K562 (cell line): ENCODE measurements around the gene GPX1. TPM values are rescaled to one million over a fixed set of nuclear protein-coding genes. Genes with fewer than 3 reads are reported as not detected.

Experiments used
- ATAC-seq: fragments of 200-7000 bp; cut with Tn5 transposase; 3 replicates; pipeline ENCODE4 v1.9.1; 2020; ENCODE audit warnings: moderate library complexity
- BruUV-seq: library from RNA; stranded (reverse); fragments of 400-500 nt; replicated peaks from 2 replicates; lab custom pipeline; 2021; lab: Mats Ljungman, UMichigan
- CTCF ChIA-PET: fragments of 300-600 bp; formaldehyde crosslinking; extraction: SDS; loops from one replicate; lab custom pipeline; 2021; ENCODE audit warnings: low intra/inter-chr PET ratio; lab: Yijun Ruan, JAX
- POLR2A ChIA-PET: fragments of 300-600, 350-650 bp; sonication (Branson Sonifier 250); formaldehyde crosslinking; extraction: SDS; loops from one replicate; lab custom pipeline; 2021; ENCODE audit warnings: antibody characterized with exemption, inconsistent platforms; lab: Yijun Ruan, JAX
- DNase-seq, 4 experiments: peaks; one replicate each; pipeline versions ENCODE4 v3.0.0 to v3.0.0-alpha.2; 2011 to 2018; ENCODE audit warnings: low spot score in 3 of 4, mixed read lengths in 3 of 4; ENCODE audit errors: extremely low read depth in 1 of 4
- FAIRE-seq: peaks from 2 replicates; lab custom pipeline; 2011; peaks lifted over from hg19 to GRCh38; lab: Jason Lieb, UNC
- H2AFZ ChIP-seq: 2 replicates; pipeline ENCODE4 v1.6.0; 2011; ENCODE audit warnings: low read depth, low read length, control low read depth, inconsistent platforms
- H3K27ac ChIP-seq: fragments of 200-600 bp; 3 replicates; pipeline ENCODE4 v1.8.0; 2011; ENCODE audit warnings: low read depth, mild to moderate bottlenecking, control low read depth, inconsistent platforms, low read length, moderate library complexity, mixed read lengths; ENCODE audit errors: extremely low read depth
- H3K27me3 ChIP-seq, 2 experiments: fragments of 300-600 bp in 1 of 2; 2 replicates in 1 of 2; 3 replicates in 1 of 2; pipeline versions ENCODE4 v1.6.0 to v1.8.0; 2011; ENCODE audit warnings: inconsistent platforms in 2 of 2, low read length in 2 of 2, mild to moderate bottlenecking in 1 of 2, mixed read lengths in 1 of 2, moderate library complexity in 1 of 2; ENCODE audit not compliant: control insufficient read depth in 2 of 2, insufficient read depth in 2 of 2
- H3K36me3 ChIP-seq: fragments of 300-600 bp; 3 replicates; pipeline ENCODE4 v1.8.0; 2011; ENCODE audit warnings: mild to moderate bottlenecking, low read length, inconsistent platforms; ENCODE audit not compliant: control insufficient read depth, insufficient read depth
- H3K4me1 ChIP-seq, 2 experiments: fragments of 200-600 bp in 1 of 2; replicated peaks in 1 of 2; 2 replicates in 1 of 2; 3 replicates in 1 of 2; pipeline versions ENCODE4 v1.5.1 to v1.8.0; 2011; ENCODE audit warnings: inconsistent platforms in 2 of 2, low read length in 2 of 2, mild to moderate bottlenecking in 1 of 2, mixed read lengths in 1 of 2, moderate library complexity in 1 of 2; ENCODE audit not compliant: control insufficient read depth in 2 of 2, insufficient read depth in 2 of 2
- H3K4me2 ChIP-seq: 2 replicates; pipeline ENCODE4 v1.6.1; 2011; ENCODE audit warnings: low read length, control low read depth, inconsistent platforms, mixed read lengths; ENCODE audit not compliant: insufficient read depth
- H3K4me3 ChIP-seq: fragments of 200-600 bp; sonication (generic), shearing (Covaris generic); 2 replicates; pipeline ENCODE4 v1.5.1; 2016; ENCODE audit warnings: control low read depth, inconsistent platforms
- H3K79me2 ChIP-seq: fragments of 200-600 bp; 3 replicates; pipeline ENCODE4 v1.8.0; 2011; ENCODE audit warnings: low read length, inconsistent platforms; ENCODE audit not compliant: control insufficient read depth, insufficient read depth
- H3K9ac ChIP-seq, 2 experiments: 2 replicates each; pipeline versions ENCODE4 v1.6.0 to v1.6.1; 2011; ENCODE audit warnings: low read depth in 2 of 2, low read length in 2 of 2, control low read depth in 1 of 2, inconsistent platforms in 1 of 2, mild to moderate bottlenecking in 1 of 2, mixed read lengths in 1 of 2; ENCODE audit not compliant: insufficient read depth in 1 of 2
- H3K9me1 ChIP-seq: one replicate; pipeline ENCODE4 v1.6.0; 2011; ENCODE audit warnings: inconsistent platforms, mild to moderate bottlenecking, low read length, moderate library complexity; ENCODE audit not compliant: control insufficient read depth, insufficient read depth
- H3K9me3 ChIP-seq: replicated peaks from 2 replicates; pipeline ENCODE4 v1.5.1; 2011; ENCODE audit warnings: low read depth, low read length, inconsistent platforms; ENCODE audit not compliant: control insufficient read depth, insufficient read depth
- H4K20me1 ChIP-seq: replicated peaks from 2 replicates; pipeline ENCODE4 v1.6.1; 2011; ENCODE audit warnings: low read length, inconsistent platforms, mixed read lengths; ENCODE audit not compliant: control insufficient read depth, insufficient read depth
- ARNT ChIP-seq, 2 experiments: fragments of 450-650 bp; IDR thresholded peaks; 2 replicates each; pipeline ENCODE4 v1.6.1; 2016; ENCODE audit warnings: mild to moderate bottlenecking in 1 of 2
- CXXC5 ChIP-seq: fragments of 250-450 bp; sonication (Bioruptor Pico); IDR thresholded peaks from 2 replicates; pipeline ENCODE4 v1.8.0; 2022; ENCODE audit warnings: inconsistent platforms, mild to moderate bottlenecking, moderate library complexity
- FOXA3 ChIP-seq, 2 experiments: fragments of 450-650 bp in 1 of 2; sonication (generic) in 1 of 2; formaldehyde crosslinking; IDR thresholded peaks in 1 of 2; conservative IDR thresholded peaks in 1 of 2; 2 replicates each; pipeline versions ENCODE4 v1.4.0 to v1.8.0; 2020 to 2022; ENCODE audit warnings: mild to moderate bottlenecking in 2 of 2, missing genetic modification reagents in 1 of 2
- GATA2 ChIP-seq: sonication (generic); formaldehyde crosslinking; IDR thresholded peaks from 2 replicates; pipeline ENCODE4 v1.4.0; 2020; ENCODE audit warnings: mild to moderate bottlenecking, missing genetic modification reagents
- LEF1 ChIP-seq: fragments of 450-650 bp; IDR thresholded peaks from 2 replicates; pipeline ENCODE4 v1.6.1; 2016; ENCODE audit warnings: mild to moderate bottlenecking
- RBM15 ChIP-seq: fragments of 200-400 bp; formaldehyde crosslinking; IDR thresholded peaks from 2 replicates; pipeline ENCODE4 v1.6.1; 2018; ENCODE audit warnings: mild to moderate bottlenecking, low read length, moderate library complexity; ENCODE audit not compliant: insufficient read depth
- SP1 ChIP-seq: sonication (generic); formaldehyde crosslinking; IDR thresholded peaks from 2 replicates; pipeline ENCODE4 v1.8.1; 2022; ENCODE audit warnings: mild to moderate bottlenecking, missing genetic modification reagents
- STAG1 ChIP-seq: sonication (generic); formaldehyde crosslinking; IDR thresholded peaks from 2 replicates; pipeline ENCODE4 v1.5.0; 2020; ENCODE audit warnings: missing genetic modification reagents, borderline replicate concordance
- ZNF121 ChIP-seq: sonication (generic); formaldehyde crosslinking; conservative IDR thresholded peaks from 2 replicates; pipeline ENCODE4 v1.8.0; 2022; ENCODE audit warnings: missing genetic modification reagents
- ZNF140 ChIP-seq: fragments of 250-450 bp; sonication (Bioruptor Pico); IDR thresholded peaks from 2 replicates; pipeline ENCODE4 v1.8.0; 2021; ENCODE audit warnings: moderate library complexity, mild to moderate bottlenecking, inconsistent platforms
- ZNF408 ChIP-seq: fragments of 250-450 bp; sonication (Bioruptor Pico); IDR thresholded peaks from 2 replicates; pipeline ENCODE4 v1.4.0; 2020; ENCODE audit warnings: low read depth, mild to moderate bottlenecking, moderate library complexity
- WGBS: fragments of 100-300 bp; shearing (Covaris generic); methylation state at CpG from one replicate; pipeline ENCODE4 v1.1.6; 2016; ENCODE audit warnings: low coverage, mixed read lengths; ENCODE audit not compliant: insufficient coverage; ENCODE audit errors: missing lambda C conversion rate; 5-methylcytosine and 5-hydroxymethylcytosine counted together
- in situ Hi-C: fragments of 300-500 bp; cut with MboI; formaldehyde crosslinking; loops from 4 replicates; pipeline ENCODE4 v1.15.0; 2018; ENCODE audit warnings: inconsistent platforms, mixed read lengths
- intact Hi-C: fragments of 100-400 bp; cut with micrococcal nuclease; formaldehyde crosslinking; loops from 2 replicates; pipeline ENCODE4 v1.14.2; 2022
- polyA plus RNA-seq, 8 experiments: library from polyadenylated mRNA; depleted of rRNA in 4 of 8; stranded (reverse) in 5 of 8; unstranded in 3 of 8; fragments of >200 nt; fragmentation: Nextera tagmentation in 2 of 8; fragmentation: Illumina TruSeq in 1 of 8; extraction: Ambion mirVana in 2 of 8; extraction: Trizol in 1 of 8; gene quantifications; 2 replicates each; pipeline versions ENCODE4 v1.2.1 to v1.2.3, GENCODE V29; 2011 to 2014; ENCODE audit warnings: inconsistent platforms in 1 of 8, missing spikeins in 1 of 8
- total RNA-seq, 7 experiments: library from RNA; depleted of rRNA in 6 of 7; stranded (reverse); fragments of >200 nt in 6 of 7; fragmentation: Illumina TruSeq in 2 of 7; extraction: Trizol in 2 of 7; gene quantifications; 2 replicates each; pipeline versions ENCODE4 v1.2.1 to v1.2.3, GENCODE V29; 2011 to 2021; ENCODE audit warnings: low replicate concordance in 1 of 7
- TF ChIP-seq, protein P1 (sequence below): fragments of 450-650 bp; IDR thresholded peaks from 2 replicates; pipeline ENCODE4 v1.6.1; 2014; ENCODE audit warnings: low read depth, mild to moderate bottlenecking, moderate library complexity, borderline replicate concordance
- TF ChIP-seq, protein P2 (sequence below): fragments of 200-400 bp; formaldehyde crosslinking; IDR thresholded peaks from 2 replicates; pipeline ENCODE4 v1.6.1; 2017; ENCODE audit warnings: mild to moderate bottlenecking, low read depth, low read length, moderate library complexity
- TF ChIP-seq, protein P3 (sequence below): fragments of 250-450 bp; sonication (Bioruptor Pico); IDR thresholded peaks from 2 replicates; pipeline ENCODE4 v1.8.0; 2022; ENCODE audit warnings: moderate library complexity, mild to moderate bottlenecking, inconsistent platforms

GPX1 gene
- total and polyA plus RNA-seq, 9 of the 15 experiments (the other 6 are each of a cell fraction or from before 2014, with no cell fraction given), result 0.08 to 1.3 (median 0.21) TPM; not detected in 5

DNA sequence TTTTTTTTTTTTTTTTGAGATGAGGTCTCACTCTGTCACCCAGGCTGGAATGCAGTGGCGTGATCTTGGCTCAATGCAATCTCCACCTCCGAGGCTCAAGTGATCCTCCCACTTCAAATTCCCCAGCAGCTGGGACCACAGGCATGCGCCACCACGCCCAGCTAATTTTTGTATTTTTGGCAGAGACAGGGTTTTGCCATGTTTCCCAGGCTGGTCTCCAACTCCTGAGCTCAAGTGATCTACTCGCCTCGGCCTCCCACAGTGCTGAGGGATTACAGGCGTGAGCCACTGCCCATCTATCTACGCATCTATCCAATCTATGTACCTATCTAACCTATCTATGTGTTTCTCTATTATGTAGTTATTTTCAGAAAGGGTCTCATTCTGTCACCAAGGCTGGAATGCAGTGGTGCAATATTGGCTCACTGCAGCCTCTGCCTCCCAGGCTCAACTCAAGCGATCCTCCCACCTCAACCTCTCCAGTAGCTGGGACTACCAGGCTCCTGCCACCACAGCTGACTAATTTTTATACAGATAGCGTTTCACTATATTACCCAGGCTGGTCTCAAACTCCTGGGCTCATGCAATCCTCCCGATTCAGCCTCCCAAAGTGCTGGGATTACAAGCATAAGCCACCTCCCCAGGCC lies 20.2 kb upstream of the GPX1 start:
- ATAC-seq, result no peak
- H3K79me2 ChIP-seq, result peaks cover 73% of the 10 kb centered on the region
- intact Hi-C loops (no loop called here), in situ Hi-C loops (no loop called here)
- H3K4me1 ChIP-seq, result no peaks in the 10 kb centered on the region; a peak in 1 of 5 replicates
- H3K27me3 ChIP-seq, result no peaks in the 10 kb centered on the region
- no peaks in the 10 kb centered on the region for H3K9me1 ChIP-seq
- H3K4me2 ChIP-seq, result no peak overlapping the region
- CTCF ChIA-PET, result no interaction called here
- H3K4me3 ChIP-seq, result no peak overlapping the region
- no peak for DNase-seq
- POLR2A ChIA-PET, result interaction anchor here (1.1 to 1.4 kb wide), 2 partner anchors 10 to 74 kb away, joined by 3 to 5 read pairs; no protein-coding TSS in a partner anchor
- FAIRE-seq, result no peak
- H3K9ac ChIP-seq, result no peak overlapping the region
- WGBS, result 82% methylated on average over 7 of the region's 11 CpGs
- peaks cover 24% of the 10 kb centered on the region; the same call in 2 of the 3 replicates for H3K36me3 ChIP-seq
- no peak overlapping the region for H2AFZ ChIP-seq
- H3K9me3 ChIP-seq, result no peaks in the 10 kb centered on the region
- TF ChIP-seq RBM15, result no peak
- no peak for TF ChIP-seq ZNF408
- TF ChIP-seq, protein P1, sequence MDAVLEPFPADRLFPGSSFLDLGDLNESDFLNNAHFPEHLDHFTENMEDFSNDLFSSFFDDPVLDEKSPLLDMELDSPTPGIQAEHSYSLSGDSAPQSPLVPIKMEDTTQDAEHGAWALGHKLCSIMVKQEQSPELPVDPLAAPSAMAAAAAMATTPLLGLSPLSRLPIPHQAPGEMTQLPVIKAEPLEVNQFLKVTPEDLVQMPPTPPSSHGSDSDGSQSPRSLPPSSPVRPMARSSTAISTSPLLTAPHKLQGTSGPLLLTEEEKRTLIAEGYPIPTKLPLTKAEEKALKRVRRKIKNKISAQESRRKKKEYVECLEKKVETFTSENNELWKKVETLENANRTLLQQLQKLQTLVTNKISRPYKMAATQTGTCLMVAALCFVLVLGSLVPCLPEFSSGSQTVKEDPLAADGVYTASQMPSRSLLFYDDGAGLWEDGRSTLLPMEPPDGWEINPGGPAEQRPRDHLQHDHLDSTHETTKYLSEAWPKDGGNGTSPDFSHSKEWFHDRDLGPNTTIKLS, result no peak
- TF ChIP-seq, protein P2, sequence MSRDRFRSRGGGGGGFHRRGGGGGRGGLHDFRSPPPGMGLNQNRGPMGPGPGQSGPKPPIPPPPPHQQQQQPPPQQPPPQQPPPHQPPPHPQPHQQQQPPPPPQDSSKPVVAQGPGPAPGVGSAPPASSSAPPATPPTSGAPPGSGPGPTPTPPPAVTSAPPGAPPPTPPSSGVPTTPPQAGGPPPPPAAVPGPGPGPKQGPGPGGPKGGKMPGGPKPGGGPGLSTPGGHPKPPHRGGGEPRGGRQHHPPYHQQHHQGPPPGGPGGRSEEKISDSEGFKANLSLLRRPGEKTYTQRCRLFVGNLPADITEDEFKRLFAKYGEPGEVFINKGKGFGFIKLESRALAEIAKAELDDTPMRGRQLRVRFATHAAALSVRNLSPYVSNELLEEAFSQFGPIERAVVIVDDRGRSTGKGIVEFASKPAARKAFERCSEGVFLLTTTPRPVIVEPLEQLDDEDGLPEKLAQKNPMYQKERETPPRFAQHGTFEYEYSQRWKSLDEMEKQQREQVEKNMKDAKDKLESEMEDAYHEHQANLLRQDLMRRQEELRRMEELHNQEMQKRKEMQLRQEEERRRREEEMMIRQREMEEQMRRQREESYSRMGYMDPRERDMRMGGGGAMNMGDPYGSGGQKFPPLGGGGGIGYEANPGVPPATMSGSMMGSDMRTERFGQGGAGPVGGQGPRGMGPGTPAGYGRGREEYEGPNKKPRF, result no peak
- TF ChIP-seq ZNF121 (CRISPR knock-in tag), result no peak
- no peak for TF ChIP-seq CXXC5
- TF ChIP-seq STAG1 (CRISPR knock-in tag), result no peak
- no peak for TF ChIP-seq ZNF140 (CRISPR knock-in tag)
- TF ChIP-seq ARNT (IDR thresholded peaks at IDR 0.05), result no peak
- no peak for TF ChIP-seq GATA2 (CRISPR knock-in tag)
- no peak for TF ChIP-seq LEF1
- TF ChIP-seq, protein P3, sequence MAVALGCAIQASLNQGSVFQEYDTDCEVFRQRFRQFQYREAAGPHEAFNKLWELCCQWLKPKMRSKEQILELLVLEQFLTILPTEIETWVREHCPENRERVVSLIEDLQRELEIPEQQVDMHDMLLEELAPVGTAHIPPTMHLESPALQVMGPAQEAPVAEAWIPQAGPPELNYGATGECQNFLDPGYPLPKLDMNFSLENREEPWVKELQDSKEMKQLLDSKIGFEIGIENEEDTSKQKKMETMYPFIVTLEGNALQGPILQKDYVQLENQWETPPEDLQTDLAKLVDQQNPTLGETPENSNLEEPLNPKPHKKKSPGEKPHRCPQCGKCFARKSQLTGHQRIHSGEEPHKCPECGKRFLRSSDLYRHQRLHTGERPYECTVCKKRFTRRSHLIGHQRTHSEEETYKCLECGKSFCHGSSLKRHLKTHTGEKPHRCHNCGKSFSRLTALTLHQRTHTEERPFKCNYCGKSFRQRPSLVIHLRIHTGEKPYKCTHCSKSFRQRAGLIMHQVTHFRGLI, result no peak
- TF ChIP-seq FOXA3 (CRISPR knock-in tag; conservative IDR thresholded peaks at IDR 0.05 in 1 of 2, IDR thresholded peaks at IDR 0.05 in 1 of 2), result no peak
- no peak for TF ChIP-seq SP1 (CRISPR knock-in tag)
- H3K27ac ChIP-seq, result no peak overlapping the region; the same call in 2 of the 3 replicates
- peaks cover 3% of the 10 kb centered on the region; the same call in 1 of the 2 replicates for H4K20me1 ChIP-seq
- BruUV-seq, result no TSS peak
